Hematopoietic multipotent progenitor cell treated with erythropoietin and hydrocortisone succinate and interleukin-3 and kit ligand, for 8 days (in vitro differentiated cells): ENCODE measurements around the gene EPC2.
A peak's percentile ranks its signal among the peaks of the same experiment; 100 is the strongest.
"Not testable (repeated sequence)": the region's sequence is repeated elsewhere in the genome, so short reads cannot be mapped to it uniquely, and the experiment has no call there.

Experiments used
- DNase-seq: peaks from one replicate; pipeline ENCODE4 v3.0.0-alpha.2; 2015

The EPC2 gene

GRCh38 chr2:148675708-148676107 lies 31.2 kb downstream of the EPC2 start:
- DNase-seq = no peak

- not testable (repeated sequence) for DNase-seq
Observed at GRCh38 chr2:148678302-148679179, 34.0 kb downstream of the EPC2 start.

GRCh38 chr2:148680462-148680861 lies 35.9 kb downstream of the EPC2 start:
- DNase-seq = no peak

- no peak for DNase-seq
Observed at GRCh38 chr2:148681443-148681842, 36.9 kb downstream of the EPC2 start.

- not testable (repeated sequence) for DNase-seq
Observed at GRCh38 chr2:148681862-148682261, 37.3 kb downstream of the EPC2 start.

- no peak for DNase-seq
Observed at GRCh38 chr2:148684507-148684906, 40.0 kb downstream of the EPC2 start.

- no peak for DNase-seq
Observed at GRCh38 chr2:148687543-148687942, 43.0 kb downstream of the EPC2 start.

GRCh38 chr2:148688011-148688410 lies 43.5 kb downstream of the EPC2 start:
- not testable (repeated sequence) for DNase-seq

- no peak for DNase-seq
Observed at GRCh38 chr2:148696985-148697384, 52.4 kb downstream of the EPC2 start.

GRCh38 chr2:148699830-148700229 lies 55.3 kb downstream of the EPC2 start:
- no peak for DNase-seq

- no peak for DNase-seq
Observed at GRCh38 chr2:148701039-148701438, 56.5 kb downstream of the EPC2 start.

- DNase-seq = no peak
Observed at GRCh38 chr2:148701877-148702276, 57.3 kb downstream of the EPC2 start.

GRCh38 chr2:148702475-148702874 lies 57.9 kb downstream of the EPC2 start:
- no peak for DNase-seq

- DNase-seq = no peak
Observed at GRCh38 chr2:148704247-148704646, 59.7 kb downstream of the EPC2 start.

- DNase-seq = peak; percentile 73
Observed at GRCh38 chr2:148716378-148716920, 71.9 kb downstream of the EPC2 start.

GRCh38 chr2:148718039-148718438 lies 73.5 kb downstream of the EPC2 start:
- DNase-seq = no peak

- DNase-seq = no peak
Observed at GRCh38 chr2:148719195-148719749, 74.7 kb downstream of the EPC2 start.

GRCh38 chr2:148719941-148720436 lies 75.4 kb downstream of the EPC2 start:
- peak; percentile 19 for DNase-seq

GRCh38 chr2:148720501-148721001 lies 76.0 kb downstream of the EPC2 start:
- no peak for DNase-seq

- DNase-seq = no peak
Observed at GRCh38 chr2:148721520-148721931, 77.0 kb downstream of the EPC2 start.

GRCh38 chr2:148721991-148722777 lies 77.6 kb downstream of the EPC2 start:
- no peak for DNase-seq

- DNase-seq = no peak
Observed at GRCh38 chr2:148725564-148725963, 81.0 kb downstream of the EPC2 start.

- DNase-seq = no peak
Observed at GRCh38 chr2:148726228-148726627, 81.7 kb downstream of the EPC2 start.
